ENCODE measurements around the gene MAML2.

GRCh38 chr11:96065379-96065778 lies 277.6 kb downstream of the MAML2 start:
- TF ChIP-seq CTCF (IDR thresholded peaks at IDR 0.05; ENCODE audit: control extremely low read depth in 1 of 3, insufficient read depth in 1 of 3, low read depth in 1 of 3, low read length in 3 of 3) (no peak), CHD2 (IDR thresholded peaks at IDR 0.05; ENCODE audit: low read length) (no peak), SP1 (IDR thresholded peaks at IDR 0.05; ENCODE audit: low read depth, low read length) (no peak), EP300 (IDR thresholded peaks at IDR 0.05; ENCODE audit: borderline replicate concordance in 1 of 2, low read depth in 2 of 2, low read length in 2 of 2) (no peak)
